Fibroblast of lung (primary cell): ENCODE measurements around the gene IL31RA. TPM values are rescaled to one million over a fixed set of nuclear protein-coding genes. Genes with fewer than 3 reads are reported as not detected.

Experiments
- DNase-seq, 2 donors: peaks; one replicate each; pipeline versions ENCODE4 v3.0.0 to v3.0.0-alpha.2; 2010; ENCODE audit warnings: low read depth in 2 of 2
- H2AFZ ChIP-seq: 2 replicates; pipeline ENCODE4 v1.5.1; 2012; ENCODE audit warnings: low read length, control low read depth, inconsistent platforms
- H3K27ac ChIP-seq: 2 replicates; pipeline ENCODE4 v1.5.1; 2011; ENCODE audit warnings: low read length, control low read depth; ENCODE audit not compliant: insufficient read depth
- H3K27me3 ChIP-seq: 2 replicates; pipeline ENCODE4 v1.5.1; 2011; ENCODE audit warnings: mild to moderate bottlenecking, low read length; ENCODE audit not compliant: control insufficient read depth, insufficient read depth
- H3K36me3 ChIP-seq: 2 replicates; pipeline ENCODE4 v1.5.1; 2011; ENCODE audit warnings: low read length; ENCODE audit not compliant: control insufficient read depth, insufficient read depth
- H3K4me1 ChIP-seq: 2 replicates; pipeline ENCODE4 v1.5.1; 2011; ENCODE audit warnings: low read length; ENCODE audit not compliant: control insufficient read depth, insufficient read depth; ENCODE audit errors: extremely low read depth
- H3K4me2 ChIP-seq: 2 replicates; pipeline ENCODE4 v1.5.1; 2011; ENCODE audit warnings: low read length, control low read depth; ENCODE audit not compliant: insufficient read depth; ENCODE audit errors: extremely low read depth
- H3K4me3 ChIP-seq, 4 experiments: fragments of 200-600 bp in 1 of 4; sonication (generic) in 1 of 4; replicated peaks in 1 of 4; 2 replicates each; pipeline ENCODE4 v1.5.1; 2011 to 2016; ENCODE audit warnings: low read length in 4 of 4, low read depth in 3 of 4, mild to moderate bottlenecking in 3 of 4, control low read depth in 2 of 4, inconsistent platforms in 1 of 4, mixed read lengths in 1 of 4; ENCODE audit not compliant: insufficient read depth in 1 of 4; ENCODE audit errors: control extremely low read depth in 1 of 4
- H3K79me2 ChIP-seq: 2 replicates; pipeline ENCODE4 v1.5.1; 2012; ENCODE audit warnings: mild to moderate bottlenecking, low read length, inconsistent platforms; ENCODE audit not compliant: control insufficient read depth, insufficient read depth
- H3K9ac ChIP-seq: 2 replicates; pipeline ENCODE4 v1.5.1; 2011; ENCODE audit warnings: mild to moderate bottlenecking, low read length, control low read depth; ENCODE audit not compliant: insufficient read depth
- H3K9me3 ChIP-seq: 2 replicates; pipeline ENCODE4 v1.5.1; 2012; ENCODE audit warnings: low read depth, low read length; ENCODE audit not compliant: control insufficient read depth, insufficient read depth
- H4K20me1 ChIP-seq: 2 replicates; pipeline ENCODE4 v1.5.1; 2011; ENCODE audit warnings: low read length; ENCODE audit not compliant: control insufficient read depth, insufficient read depth; ENCODE audit errors: extremely low read depth
- CTCF ChIP-seq, 2 donors: IDR thresholded peaks in 1 of 2; conservative IDR thresholded peaks in 1 of 2; 1 replicate in 1 of 2; 2 replicates in 1 of 2; pipeline ENCODE4 v1.5.1; 2011 to 2012; ENCODE audit warnings: low read length in 2 of 2, control low read depth in 1 of 2, inconsistent platforms in 1 of 2, low read depth in 1 of 2, mild to moderate bottlenecking in 1 of 2
- EZH2 ChIP-seq: IDR thresholded peaks from 2 replicates; pipeline ENCODE4 v1.5.1; 2012; ENCODE audit warnings: low read length, control low read depth, mild to moderate bottlenecking; ENCODE audit errors: missing control alignments
- polyA plus RNA-seq, 2 donors: library from polyadenylated mRNA; depleted of rRNA in 1 of 2; stranded (reverse) in 1 of 2; unstranded in 1 of 2; fragments of >200 nt; gene quantifications; 2 replicates each; pipeline ENCODE4 v1.2.1, GENCODE V29; 2011 to 2012; ENCODE audit warnings: missing spikeins in 1 of 2
- total RNA-seq: library from RNA; depleted of rRNA; stranded (reverse); fragments of >200 nt; gene quantifications from 2 replicates; pipeline ENCODE4 v1.2.1, GENCODE V29; 2014

Gene IL31RA
- total and polyA plus RNA-seq, 2 donors (not counting 1 experiment from before 2014, with no cell fraction given): 0.28 to 2.6 TPM

GRCh38 chr5:55925181-55925580, 74.0 kb downstream of the IL31RA start:
- no peak overlapping the region for H3K4me3 ChIP-seq
- no peaks in the 10 kb centered on the region for H3K4me1 ChIP-seq
- H3K9ac ChIP-seq: no peak overlapping the region
- no peak overlapping the region for H3K4me2 ChIP-seq
- H3K27me3 ChIP-seq: no peaks in the 10 kb centered on the region
- no peak overlapping the region for H2AFZ ChIP-seq
- no peaks in the 10 kb centered on the region for H3K36me3 ChIP-seq
- no peaks in the 10 kb centered on the region for H3K9me3 ChIP-seq
- DNase-seq: no peak
- H3K79me2 ChIP-seq: no peaks in the 10 kb centered on the region
- TF ChIP-seq CTCF (conservative IDR thresholded peaks at IDR 0.05 in 1 of 2, IDR thresholded peaks at IDR 0.05 in 1 of 2; ENCODE audit: low read depth in 1 of 2, low read length in 2 of 2): no peak
- TF ChIP-seq EZH2: no peak
- H4K20me1 ChIP-seq: no peaks in the 10 kb centered on the region
- no peak overlapping the region for H3K27ac ChIP-seq

GRCh38 chr5:55925712-55926111, 74.6 kb downstream of the IL31RA start:
- no peak for DNase-seq
- no peak overlapping the region for H3K4me2 ChIP-seq
- TF ChIP-seq CTCF (conservative IDR thresholded peaks at IDR 0.05 in 1 of 2, IDR thresholded peaks at IDR 0.05 in 1 of 2; ENCODE audit: low read depth in 1 of 2, low read length in 2 of 2) (no peak), EZH2 (no peak)
- H3K4me1 ChIP-seq: no peaks in the 10 kb centered on the region
- H3K9ac ChIP-seq: no peak overlapping the region
- no peaks in the 10 kb centered on the region for H4K20me1 ChIP-seq
- no peaks in the 10 kb centered on the region for H3K36me3 ChIP-seq
- no peak overlapping the region for H3K4me3 ChIP-seq
- H3K9me3 ChIP-seq: no peaks in the 10 kb centered on the region
- no peaks in the 10 kb centered on the region for H3K79me2 ChIP-seq
- no peak overlapping the region for H2AFZ ChIP-seq
- H3K27me3 ChIP-seq: no peaks in the 10 kb centered on the region
- H3K27ac ChIP-seq: no peak overlapping the region

- H3K4me1 ChIP-seq: no peaks in the 10 kb centered on the region
- no peak for TF ChIP-seq CTCF (conservative IDR thresholded peaks at IDR 0.05 in 1 of 2, IDR thresholded peaks at IDR 0.05 in 1 of 2; ENCODE audit: low read depth in 1 of 2, low read length in 2 of 2)
- no peaks in the 10 kb centered on the region for H3K9me3 ChIP-seq
- H3K4me2 ChIP-seq: no peak overlapping the region
- H3K4me3 ChIP-seq: no peak overlapping the region
- H3K79me2 ChIP-seq: no peaks in the 10 kb centered on the region
- H3K27me3 ChIP-seq: no peaks in the 10 kb centered on the region
- no peaks in the 10 kb centered on the region for H3K36me3 ChIP-seq
- H3K27ac ChIP-seq: no peak overlapping the region
- H2AFZ ChIP-seq: no peak overlapping the region
- DNase-seq: no peak
- no peak overlapping the region for H3K9ac ChIP-seq
- no peaks in the 10 kb centered on the region for H4K20me1 ChIP-seq
Measured at GRCh38 chr5:55926476-55926875, 75.3 kb downstream of the IL31RA start.
